HG03039 (cell line): ENCODE measurements around the gene CHST10.
"Not testable (repeated sequence)": the region's sequence is repeated elsewhere in the genome, so short reads cannot be mapped to it uniquely, and the experiment has no call there.

Source experiments
- ATAC-seq: cut with Tn5 transposase; IDR thresholded peaks from one replicate; pipeline ENCODE4 v1.9.1; 2021; ENCODE audit warnings: mild to moderate bottlenecking, moderate library complexity; ENCODE audit not compliant: unreplicated experiment

The CHST10 gene

GRCh38 chr2:100395532-100396350 lies 21.7 kb downstream of the CHST10 start:
- no peak for ATAC-seq

- ATAC-seq: no peak
Measured at GRCh38 chr2:100394111-100394641, 23.3 kb downstream of the CHST10 start.

- ATAC-seq: no peak
Measured at GRCh38 chr2:100393362-100393761, 24.1 kb downstream of the CHST10 start.

- ATAC-seq: no peak
Measured at GRCh38 chr2:100392715-100393114, 24.8 kb downstream of the CHST10 start.

- ATAC-seq: no peak
Measured at GRCh38 chr2:100391735-100392515, 25.5 kb downstream of the CHST10 start.

GRCh38 chr2:100390001-100390940 lies 27.2 kb downstream of the CHST10 start:
- no peak for ATAC-seq

GRCh38 chr2:100388703-100389102 lies 28.8 kb downstream of the CHST10 start:
- no peak for ATAC-seq

GRCh38 chr2:100383954-100384353 lies 33.5 kb downstream of the CHST10 start:
- ATAC-seq: no peak

GRCh38 chr2:100383306-100383705 lies 34.2 kb downstream of the CHST10 start:
- no peak for ATAC-seq

GRCh38 chr2:100381240-100381639 lies 36.2 kb downstream of the CHST10 start:
- peak; percentile 76 for ATAC-seq

GRCh38 chr2:100380681-100381080 lies 36.8 kb downstream of the CHST10 start:
- ATAC-seq: no peak

- ATAC-seq: no peak
Measured at GRCh38 chr2:100376836-100377235, 40.6 kb downstream of the CHST10 start.

GRCh38 chr2:100367163-100367562 lies 50.3 kb downstream of the CHST10 start:
- no peak for ATAC-seq

- ATAC-seq: no peak
Measured at GRCh38 chr2:100365434-100365833, 52.0 kb downstream of the CHST10 start.

GRCh38 chr2:100362269-100362668 lies 55.2 kb downstream of the CHST10 start:
- not testable (repeated sequence) for ATAC-seq

GRCh38 chr2:100359576-100359975 lies 57.9 kb downstream of the CHST10 start:
- ATAC-seq: no peak

GRCh38 chr2:100358554-100358953 lies 58.9 kb downstream of the CHST10 start:
- ATAC-seq: no peak

GRCh38 chr2:100352521-100352920 lies 64.9 kb downstream of the CHST10 start:
- ATAC-seq: no peak

- no peak for ATAC-seq
Measured at GRCh38 chr2:100350661-100351185, 66.7 kb downstream of the CHST10 start.

GRCh38 chr2:100345144-100345543 lies 72.3 kb downstream of the CHST10 start:
- not testable (repeated sequence) for ATAC-seq
